Myocyte (in vitro differentiated cells): ENCODE results near the gene FAM229B. TPM values are rescaled to one million over a fixed set of nuclear protein-coding genes. Genes with fewer than 3 reads are reported as not detected.
A peak's percentile ranks its signal among the peaks of the same experiment; 100 is the strongest.
"Not testable (repeated sequence)": the region's sequence is repeated elsewhere in the genome, so short reads cannot be mapped to it uniquely, and the experiment has no call there.

Experiments used
- DNase-seq: peaks from one replicate; pipeline ENCODE4 v3.0.0-alpha.2; 2012; ENCODE audit warnings: low read depth
- total RNA-seq: library from RNA; depleted of rRNA; stranded (reverse); fragments of >200 nt; gene quantifications from 2 replicates; pipeline ENCODE4 v1.2.3, GENCODE V29; 2014

The FAM229B gene
- total RNA-seq, 1 donor from 2014 or later = 13.1 TPM

GRCh38 chr6:112062966-112063365, 24.4 kb upstream of the FAM229B start:
- no peak for DNase-seq

- DNase-seq = no peak
Measured at GRCh38 chr6:112065426-112065986, 21.9 kb upstream of the FAM229B start.

- DNase-seq = no peak
Measured at GRCh38 chr6:112066606-112067005, 20.8 kb upstream of the FAM229B start.

GRCh38 chr6:112081569-112081968, 5.8 kb upstream of the FAM229B start:
- DNase-seq = no peak

- no peak for DNase-seq
Measured at GRCh38 chr6:112085286-112086065, 1.9 kb upstream of the FAM229B start.

- peak; percentile 61 for DNase-seq
Measured at GRCh38 chr6:112086744-112087135, 651 bp upstream of the FAM229B start.

- no peak for DNase-seq
Measured at GRCh38 chr6:112087916-112088315, 525 bp downstream of the FAM229B start.

- no peak for DNase-seq
Measured at GRCh38 chr6:112096901-112097300, 9.5 kb downstream of the FAM229B start.

- DNase-seq = no peak
Measured at GRCh38 chr6:112100561-112100960, 13.2 kb downstream of the FAM229B start.

- not testable (repeated sequence) for DNase-seq
Measured at GRCh38 chr6:112106026-112106425, 18.6 kb downstream of the FAM229B start.

- DNase-seq = no peak
Measured at GRCh38 chr6:112106562-112106961, 19.2 kb downstream of the FAM229B start.

- peak; percentile 41 for DNase-seq
Measured at GRCh38 chr6:112109262-112109661, 21.9 kb downstream of the FAM229B start.

GRCh38 chr6:112113431-112113830, 26.0 kb downstream of the FAM229B start:
- peak; percentile 72 for DNase-seq

- DNase-seq = no peak
Measured at GRCh38 chr6:112113918-112114317, 26.5 kb downstream of the FAM229B start.

- no peak for DNase-seq
Measured at GRCh38 chr6:112114577-112115223, 27.3 kb downstream of the FAM229B start.

- DNase-seq = no peak
Measured at GRCh38 chr6:112116221-112116620, 28.8 kb downstream of the FAM229B start.

GRCh38 chr6:112117554-112117953, 30.2 kb downstream of the FAM229B start:
- no peak for DNase-seq

GRCh38 chr6:112118034-112118433, 30.6 kb downstream of the FAM229B start:
- DNase-seq = no peak

GRCh38 chr6:112122756-112123155, 35.4 kb downstream of the FAM229B start:
- DNase-seq = no peak

- no peak for DNase-seq
Measured at GRCh38 chr6:112123982-112124381, 36.6 kb downstream of the FAM229B start.

GRCh38 chr6:112128208-112128607, 40.8 kb downstream of the FAM229B start:
- DNase-seq = no peak

- no peak for DNase-seq
Measured at GRCh38 chr6:112130878-112131277, 43.5 kb downstream of the FAM229B start.
